Panc1 (cell line): ENCODE data around the gene CTRB1.

Source experiments
- TF ChIP-seq, protein P1 (sequence below): fragments of 450-650 bp; IDR thresholded peaks from 2 replicates; pipeline ENCODE4 v1.5.1; 2017; ENCODE audit warnings: mild to moderate bottlenecking
- TF ChIP-seq, protein P2 (sequence below), 2 experiments: IDR thresholded peaks; 2 replicates each; pipeline ENCODE4 v1.6.1; 2011 to 2012; ENCODE audit warnings: low read depth in 2 of 2, control low read depth in 1 of 2, low read length in 1 of 2, mild to moderate bottlenecking in 1 of 2, moderate library complexity in 1 of 2; ENCODE audit not compliant: insufficient read depth in 1 of 2

- TF ChIP-seq, protein P1, sequence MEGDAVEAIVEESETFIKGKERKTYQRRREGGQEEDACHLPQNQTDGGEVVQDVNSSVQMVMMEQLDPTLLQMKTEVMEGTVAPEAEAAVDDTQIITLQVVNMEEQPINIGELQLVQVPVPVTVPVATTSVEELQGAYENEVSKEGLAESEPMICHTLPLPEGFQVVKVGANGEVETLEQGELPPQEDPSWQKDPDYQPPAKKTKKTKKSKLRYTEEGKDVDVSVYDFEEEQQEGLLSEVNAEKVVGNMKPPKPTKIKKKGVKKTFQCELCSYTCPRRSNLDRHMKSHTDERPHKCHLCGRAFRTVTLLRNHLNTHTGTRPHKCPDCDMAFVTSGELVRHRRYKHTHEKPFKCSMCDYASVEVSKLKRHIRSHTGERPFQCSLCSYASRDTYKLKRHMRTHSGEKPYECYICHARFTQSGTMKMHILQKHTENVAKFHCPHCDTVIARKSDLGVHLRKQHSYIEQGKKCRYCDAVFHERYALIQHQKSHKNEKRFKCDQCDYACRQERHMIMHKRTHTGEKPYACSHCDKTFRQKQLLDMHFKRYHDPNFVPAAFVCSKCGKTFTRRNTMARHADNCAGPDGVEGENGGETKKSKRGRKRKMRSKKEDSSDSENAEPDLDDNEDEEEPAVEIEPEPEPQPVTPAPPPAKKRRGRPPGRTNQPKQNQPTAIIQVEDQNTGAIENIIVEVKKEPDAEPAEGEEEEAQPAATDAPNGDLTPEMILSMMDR: no peak
- TF ChIP-seq, protein P2, sequence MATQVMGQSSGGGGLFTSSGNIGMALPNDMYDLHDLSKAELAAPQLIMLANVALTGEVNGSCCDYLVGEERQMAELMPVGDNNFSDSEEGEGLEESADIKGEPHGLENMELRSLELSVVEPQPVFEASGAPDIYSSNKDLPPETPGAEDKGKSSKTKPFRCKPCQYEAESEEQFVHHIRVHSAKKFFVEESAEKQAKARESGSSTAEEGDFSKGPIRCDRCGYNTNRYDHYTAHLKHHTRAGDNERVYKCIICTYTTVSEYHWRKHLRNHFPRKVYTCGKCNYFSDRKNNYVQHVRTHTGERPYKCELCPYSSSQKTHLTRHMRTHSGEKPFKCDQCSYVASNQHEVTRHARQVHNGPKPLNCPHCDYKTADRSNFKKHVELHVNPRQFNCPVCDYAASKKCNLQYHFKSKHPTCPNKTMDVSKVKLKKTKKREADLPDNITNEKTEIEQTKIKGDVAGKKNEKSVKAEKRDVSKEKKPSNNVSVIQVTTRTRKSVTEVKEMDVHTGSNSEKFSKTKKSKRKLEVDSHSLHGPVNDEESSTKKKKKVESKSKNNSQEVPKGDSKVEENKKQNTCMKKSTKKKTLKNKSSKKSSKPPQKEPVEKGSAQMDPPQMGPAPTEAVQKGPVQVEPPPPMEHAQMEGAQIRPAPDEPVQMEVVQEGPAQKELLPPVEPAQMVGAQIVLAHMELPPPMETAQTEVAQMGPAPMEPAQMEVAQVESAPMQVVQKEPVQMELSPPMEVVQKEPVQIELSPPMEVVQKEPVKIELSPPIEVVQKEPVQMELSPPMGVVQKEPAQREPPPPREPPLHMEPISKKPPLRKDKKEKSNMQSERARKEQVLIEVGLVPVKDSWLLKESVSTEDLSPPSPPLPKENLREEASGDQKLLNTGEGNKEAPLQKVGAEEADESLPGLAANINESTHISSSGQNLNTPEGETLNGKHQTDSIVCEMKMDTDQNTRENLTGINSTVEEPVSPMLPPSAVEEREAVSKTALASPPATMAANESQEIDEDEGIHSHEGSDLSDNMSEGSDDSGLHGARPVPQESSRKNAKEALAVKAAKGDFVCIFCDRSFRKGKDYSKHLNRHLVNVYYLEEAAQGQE (IDR thresholded peaks at IDR 0.05; ENCODE audit: insufficient read depth in 1 of 2, low read depth in 2 of 2, low read length in 1 of 2): no peak
Observed at GRCh38 chr16:75248536-75249380, 30.0 kb downstream of the CTRB1 start.
